Panc1 (cell line): ENCODE measurements around the gene DYNC2I2.
"Not testable (repeated sequence)": the region's sequence is repeated elsewhere in the genome, so short reads cannot be mapped to it uniquely, and the experiment has no call there.

Experiments
- POLR2AphosphoS5 ChIP-seq: IDR thresholded peaks from 2 replicates; pipeline ENCODE4 v1.6.1; 2012; ENCODE audit warnings: mild to moderate bottlenecking, low read depth, low read length, moderate library complexity
- SIN3A ChIP-seq: IDR thresholded peaks from 2 replicates; pipeline ENCODE4 v1.6.1; 2012; ENCODE audit warnings: low read depth, mild to moderate bottlenecking, low read length, moderate library complexity, borderline replicate concordance; ENCODE audit not compliant: insufficient read depth
- TCF7L2 ChIP-seq: IDR thresholded peaks from 2 replicates; pipeline ENCODE4 v1.6.1; 2011; ENCODE audit warnings: mild to moderate bottlenecking, low read depth, low read length, inconsistent platforms
- TF ChIP-seq, protein P1 (sequence below): fragments of 450-650 bp; IDR thresholded peaks from 2 replicates; pipeline ENCODE4 v1.5.1; 2017; ENCODE audit warnings: mild to moderate bottlenecking
- TF ChIP-seq, protein P2 (sequence below), 2 experiments: IDR thresholded peaks; 2 replicates each; pipeline ENCODE4 v1.6.1; 2011 to 2012; ENCODE audit warnings: low read depth in 2 of 2, control low read depth in 1 of 2, low read length in 1 of 2, mild to moderate bottlenecking in 1 of 2, moderate library complexity in 1 of 2; ENCODE audit not compliant: insufficient read depth in 1 of 2

DNA sequence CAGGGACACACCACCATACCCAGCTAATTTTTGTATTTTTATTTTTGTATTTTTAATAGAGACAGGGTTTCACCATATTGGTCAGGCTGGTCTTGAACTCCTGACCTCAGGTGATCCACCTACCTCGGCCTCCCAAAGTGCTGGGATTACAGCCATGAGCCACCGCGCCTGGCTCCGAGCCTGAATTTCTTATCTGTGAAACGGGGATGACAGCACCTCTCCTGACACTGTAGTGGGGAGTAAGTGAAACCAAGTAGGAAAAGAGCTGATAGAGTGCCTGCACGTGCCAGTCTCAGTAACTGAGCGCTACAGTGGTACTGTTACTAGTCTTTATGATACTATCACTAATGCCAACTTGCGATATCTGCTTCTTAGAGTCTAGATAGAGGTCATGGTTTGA is 71.5 kb downstream of the DYNC2I2 start:
- not testable (repeated sequence) for TF ChIP-seq POLR2AphosphoS5, TCF7L2, SIN3A
- TF ChIP-seq, protein P1, sequence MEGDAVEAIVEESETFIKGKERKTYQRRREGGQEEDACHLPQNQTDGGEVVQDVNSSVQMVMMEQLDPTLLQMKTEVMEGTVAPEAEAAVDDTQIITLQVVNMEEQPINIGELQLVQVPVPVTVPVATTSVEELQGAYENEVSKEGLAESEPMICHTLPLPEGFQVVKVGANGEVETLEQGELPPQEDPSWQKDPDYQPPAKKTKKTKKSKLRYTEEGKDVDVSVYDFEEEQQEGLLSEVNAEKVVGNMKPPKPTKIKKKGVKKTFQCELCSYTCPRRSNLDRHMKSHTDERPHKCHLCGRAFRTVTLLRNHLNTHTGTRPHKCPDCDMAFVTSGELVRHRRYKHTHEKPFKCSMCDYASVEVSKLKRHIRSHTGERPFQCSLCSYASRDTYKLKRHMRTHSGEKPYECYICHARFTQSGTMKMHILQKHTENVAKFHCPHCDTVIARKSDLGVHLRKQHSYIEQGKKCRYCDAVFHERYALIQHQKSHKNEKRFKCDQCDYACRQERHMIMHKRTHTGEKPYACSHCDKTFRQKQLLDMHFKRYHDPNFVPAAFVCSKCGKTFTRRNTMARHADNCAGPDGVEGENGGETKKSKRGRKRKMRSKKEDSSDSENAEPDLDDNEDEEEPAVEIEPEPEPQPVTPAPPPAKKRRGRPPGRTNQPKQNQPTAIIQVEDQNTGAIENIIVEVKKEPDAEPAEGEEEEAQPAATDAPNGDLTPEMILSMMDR, result not testable (repeated sequence)
- TF ChIP-seq, protein P2, sequence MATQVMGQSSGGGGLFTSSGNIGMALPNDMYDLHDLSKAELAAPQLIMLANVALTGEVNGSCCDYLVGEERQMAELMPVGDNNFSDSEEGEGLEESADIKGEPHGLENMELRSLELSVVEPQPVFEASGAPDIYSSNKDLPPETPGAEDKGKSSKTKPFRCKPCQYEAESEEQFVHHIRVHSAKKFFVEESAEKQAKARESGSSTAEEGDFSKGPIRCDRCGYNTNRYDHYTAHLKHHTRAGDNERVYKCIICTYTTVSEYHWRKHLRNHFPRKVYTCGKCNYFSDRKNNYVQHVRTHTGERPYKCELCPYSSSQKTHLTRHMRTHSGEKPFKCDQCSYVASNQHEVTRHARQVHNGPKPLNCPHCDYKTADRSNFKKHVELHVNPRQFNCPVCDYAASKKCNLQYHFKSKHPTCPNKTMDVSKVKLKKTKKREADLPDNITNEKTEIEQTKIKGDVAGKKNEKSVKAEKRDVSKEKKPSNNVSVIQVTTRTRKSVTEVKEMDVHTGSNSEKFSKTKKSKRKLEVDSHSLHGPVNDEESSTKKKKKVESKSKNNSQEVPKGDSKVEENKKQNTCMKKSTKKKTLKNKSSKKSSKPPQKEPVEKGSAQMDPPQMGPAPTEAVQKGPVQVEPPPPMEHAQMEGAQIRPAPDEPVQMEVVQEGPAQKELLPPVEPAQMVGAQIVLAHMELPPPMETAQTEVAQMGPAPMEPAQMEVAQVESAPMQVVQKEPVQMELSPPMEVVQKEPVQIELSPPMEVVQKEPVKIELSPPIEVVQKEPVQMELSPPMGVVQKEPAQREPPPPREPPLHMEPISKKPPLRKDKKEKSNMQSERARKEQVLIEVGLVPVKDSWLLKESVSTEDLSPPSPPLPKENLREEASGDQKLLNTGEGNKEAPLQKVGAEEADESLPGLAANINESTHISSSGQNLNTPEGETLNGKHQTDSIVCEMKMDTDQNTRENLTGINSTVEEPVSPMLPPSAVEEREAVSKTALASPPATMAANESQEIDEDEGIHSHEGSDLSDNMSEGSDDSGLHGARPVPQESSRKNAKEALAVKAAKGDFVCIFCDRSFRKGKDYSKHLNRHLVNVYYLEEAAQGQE (IDR thresholded peaks at IDR 0.05; ENCODE audit: insufficient read depth in 1 of 2, low read depth in 2 of 2, low read length in 1 of 2), result not testable (repeated sequence)
